PC-9 (cell line): ENCODE data around the gene SNAPC2. TPM values are rescaled to one million over a fixed set of nuclear protein-coding genes. Genes with fewer than 3 reads are reported as not detected.

Experiments used
- BruUV-seq: library from RNA; stranded (reverse); fragments of 400-500 nt; replicated peaks from 2 replicates; lab custom pipeline; 2021; lab: Mats Ljungman, UMichigan
- CTCF ChIA-PET: fragments of 300-600 bp; sonication (Branson Sonifier 250); formaldehyde crosslinking; loops from one replicate; lab custom pipeline; 2022; ENCODE audit warnings: antibody characterized with exemption; lab: Charles Lee
- POLR2A ChIA-PET: fragments of 300-600 bp; sonication (Branson Sonifier 250); formaldehyde crosslinking; loops from one replicate; lab custom pipeline; 2022; ENCODE audit warnings: antibody characterized with exemption; ENCODE audit not compliant: unreplicated experiment; lab: Charles Lee
- DNase-seq, 2 experiments: peaks; one replicate each; pipeline versions ENCODE4 v3.0.0 to v3.0.0-alpha.2; 2015 to 2022; ENCODE audit warnings: mixed read lengths in 1 of 2
- H2AFZ ChIP-seq: fragments of 200-600 bp; sonication (generic); 2 replicates; pipeline ENCODE4 v1.8.1; 2017; ENCODE audit warnings: antibody characterized with exemption
- H3F3A ChIP-seq: fragments of 200-600 bp; sonication (generic); 2 replicates; pipeline ENCODE4 v1.8.1; 2017; ENCODE audit warnings: antibody characterized with exemption, mild to moderate bottlenecking, low read depth; ENCODE audit not compliant: insufficient read depth
- H3K27ac ChIP-seq: fragments of 200-600 bp; sonication (generic); 2 replicates; pipeline ENCODE4 v1.6.1; 2016; ENCODE audit warnings: mixed run types
- H3K27me3 ChIP-seq: fragments of 200-600 bp; sonication (generic); 2 replicates; pipeline ENCODE4 v1.6.1; 2016; ENCODE audit warnings: low read depth, mixed run types; ENCODE audit not compliant: insufficient read depth
- H3K36me3 ChIP-seq: fragments of 200-600 bp; sonication (generic); 2 replicates; pipeline ENCODE4 v1.6.1; 2016; ENCODE audit warnings: low read depth, mixed run types
- H3K4me1 ChIP-seq: fragments of 200-600 bp; sonication (generic); replicated peaks from 2 replicates; pipeline ENCODE4 v1.6.1; 2016; ENCODE audit warnings: mixed run types; ENCODE audit not compliant: insufficient read depth
- H3K4me2 ChIP-seq: fragments of 200-600 bp; sonication (generic); 2 replicates; pipeline ENCODE4 v1.6.1; 2017; ENCODE audit warnings: mixed run types
- H3K4me3 ChIP-seq: fragments of 200-600 bp; sonication (generic); 2 replicates; pipeline ENCODE4 v1.6.1; 2016; ENCODE audit warnings: mixed run types
- H3K79me2 ChIP-seq: fragments of 200-600 bp; sonication (generic); 2 replicates; pipeline ENCODE4 v1.6.1; 2017; ENCODE audit warnings: low read depth, mixed run types
- H3K9me2 ChIP-seq: fragments of 200-600 bp; sonication (generic); 2 replicates; pipeline ENCODE4 v1.8.1; 2017; ENCODE audit warnings: mild to moderate bottlenecking; ENCODE audit not compliant: insufficient read depth
- H3K9me3 ChIP-seq: fragments of 200-600 bp; sonication (generic); 2 replicates; pipeline ENCODE4 v1.8.1; 2016; ENCODE audit warnings: low read depth; ENCODE audit not compliant: insufficient read depth
- H4K20me1 ChIP-seq: fragments of 200-600 bp; sonication (generic); 2 replicates; pipeline ENCODE4 v1.8.1; 2017; ENCODE audit not compliant: insufficient read depth
- EZH2 ChIP-seq: fragments of 200-600 bp; sonication (generic); IDR thresholded peaks from 2 replicates; pipeline ENCODE4 v1.8.0; 2017; ENCODE audit warnings: antibody characterized with exemption, low read depth
- intact Hi-C: fragments of 100-400 bp; cut with micrococcal nuclease; formaldehyde crosslinking; loops from one replicate; pipeline ENCODE4 v1.10.0; 2022; ENCODE audit not compliant: unreplicated experiment
- total RNA-seq: library from RNA; stranded (reverse); gene quantifications from 2 replicates; pipeline ENCODE4 v1.2.3, GENCODE V29; 2021
- TF ChIP-seq, protein P1 (sequence below): fragments of 200-600 bp; sonication (generic); conservative IDR thresholded peaks from 2 replicates; pipeline ENCODE4 v1.6.1; 2017; ENCODE audit warnings: mixed run types, antibody characterized with exemption, mild to moderate bottlenecking, moderate library complexity

SNAPC2 gene
- total RNA-seq, 1 experiment from 2014 or later = 37.5 TPM

DNA sequence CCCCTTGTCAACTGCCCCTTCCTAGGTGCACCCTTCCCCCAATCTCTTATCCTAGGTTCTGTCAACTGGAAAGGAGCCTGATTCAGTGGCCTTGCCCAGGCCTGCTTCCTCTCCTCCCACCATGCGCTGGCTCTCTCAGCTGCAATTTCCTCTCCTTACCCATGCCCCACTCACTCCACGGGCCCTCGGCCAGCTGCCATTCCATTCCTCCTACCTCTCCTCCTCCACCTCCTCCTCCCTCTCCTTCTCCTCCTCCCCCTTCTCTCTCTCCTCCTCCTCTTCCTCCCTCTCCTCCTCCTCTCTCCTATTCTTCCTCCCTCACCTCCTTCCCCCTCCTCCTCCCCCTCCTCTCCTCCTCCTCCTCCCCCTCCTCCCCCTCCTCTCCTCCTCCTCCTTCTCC lies 32.9 kb downstream of the SNAPC2 start:
- ChIA-PET CTCF (no interaction called here), POLR2A (no interaction called here)
- no peak for TF ChIP-seq EZH2
- TF ChIP-seq, protein P1, sequence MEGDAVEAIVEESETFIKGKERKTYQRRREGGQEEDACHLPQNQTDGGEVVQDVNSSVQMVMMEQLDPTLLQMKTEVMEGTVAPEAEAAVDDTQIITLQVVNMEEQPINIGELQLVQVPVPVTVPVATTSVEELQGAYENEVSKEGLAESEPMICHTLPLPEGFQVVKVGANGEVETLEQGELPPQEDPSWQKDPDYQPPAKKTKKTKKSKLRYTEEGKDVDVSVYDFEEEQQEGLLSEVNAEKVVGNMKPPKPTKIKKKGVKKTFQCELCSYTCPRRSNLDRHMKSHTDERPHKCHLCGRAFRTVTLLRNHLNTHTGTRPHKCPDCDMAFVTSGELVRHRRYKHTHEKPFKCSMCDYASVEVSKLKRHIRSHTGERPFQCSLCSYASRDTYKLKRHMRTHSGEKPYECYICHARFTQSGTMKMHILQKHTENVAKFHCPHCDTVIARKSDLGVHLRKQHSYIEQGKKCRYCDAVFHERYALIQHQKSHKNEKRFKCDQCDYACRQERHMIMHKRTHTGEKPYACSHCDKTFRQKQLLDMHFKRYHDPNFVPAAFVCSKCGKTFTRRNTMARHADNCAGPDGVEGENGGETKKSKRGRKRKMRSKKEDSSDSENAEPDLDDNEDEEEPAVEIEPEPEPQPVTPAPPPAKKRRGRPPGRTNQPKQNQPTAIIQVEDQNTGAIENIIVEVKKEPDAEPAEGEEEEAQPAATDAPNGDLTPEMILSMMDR = no peak
- H3K9me3 ChIP-seq = no peaks in the 10 kb centered on the region
- no peaks in the 10 kb centered on the region for H3K9me2 ChIP-seq
- no peaks in the 10 kb centered on the region for H3K4me1 ChIP-seq
- H4K20me1 ChIP-seq = 0 out of 2 replicates have a peak, but pooled peaks cover 7% of the 10 kb centered on the region
- no TSS peak for BruUV-seq
- H3K4me2 ChIP-seq = no peak overlapping the region
- DNase-seq = no peak
- H3K36me3 ChIP-seq = no peaks in the 10 kb centered on the region
- intact Hi-C loops = no loop called here
- H2AFZ ChIP-seq = no peak overlapping the region
- no peaks in the 10 kb centered on the region for H3K27me3 ChIP-seq
- H3K4me3 ChIP-seq = no peak overlapping the region
- no peaks in the 10 kb centered on the region for H3K79me2 ChIP-seq
- H3F3A ChIP-seq = peaks cover 20% of the 10 kb centered on the region; the same call in 1 of the 2 replicates
- H3K27ac ChIP-seq = no peak overlapping the region

DNA sequence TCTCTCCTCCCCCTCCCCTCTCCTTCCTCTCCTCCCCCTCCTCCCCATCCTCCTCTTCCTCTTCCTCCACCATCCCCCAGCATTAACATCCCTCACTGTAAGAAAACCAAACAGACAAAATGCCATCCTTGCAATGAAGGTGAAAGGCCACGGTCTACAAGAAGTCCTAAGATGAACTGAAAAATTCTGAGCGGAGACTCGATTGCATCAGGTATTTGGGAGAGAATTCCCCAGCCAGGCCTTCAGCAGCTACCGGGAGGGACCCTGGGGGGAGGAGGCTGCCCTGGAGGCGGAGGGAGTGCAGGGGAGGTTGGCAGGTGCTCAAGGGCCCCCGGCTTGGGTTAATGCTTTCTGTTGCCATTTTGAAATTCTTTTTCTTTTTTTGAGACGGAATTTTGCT lies 33.4 kb downstream of the SNAPC2 start:
- H3K9me2 ChIP-seq = no peaks in the 10 kb centered on the region
- no peaks in the 10 kb centered on the region for H3K4me1 ChIP-seq
- no peaks in the 10 kb centered on the region for H3K79me2 ChIP-seq
- DNase-seq = no peak
- TF ChIP-seq, protein P1 = no peak
- no peak for TF ChIP-seq EZH2
- no peak overlapping the region for H3K27ac ChIP-seq
- H3K27me3 ChIP-seq = no peaks in the 10 kb centered on the region
- H3K4me2 ChIP-seq = no peak overlapping the region
- H2AFZ ChIP-seq = no peak overlapping the region
- H3K4me3 ChIP-seq = no peak overlapping the region
- ChIA-PET CTCF (no interaction called here), POLR2A (no interaction called here)
- H3F3A ChIP-seq = peaks cover 20% of the 10 kb centered on the region; the same call in 1 of the 2 replicates
- intact Hi-C loops = no loop called here
- BruUV-seq = no TSS peak
- H3K9me3 ChIP-seq = no peaks in the 10 kb centered on the region
- no peaks in the 10 kb centered on the region for H3K36me3 ChIP-seq
- H4K20me1 ChIP-seq = 0 out of 2 replicates have a peak, but pooled peaks cover 7% of the 10 kb centered on the region

DNA sequence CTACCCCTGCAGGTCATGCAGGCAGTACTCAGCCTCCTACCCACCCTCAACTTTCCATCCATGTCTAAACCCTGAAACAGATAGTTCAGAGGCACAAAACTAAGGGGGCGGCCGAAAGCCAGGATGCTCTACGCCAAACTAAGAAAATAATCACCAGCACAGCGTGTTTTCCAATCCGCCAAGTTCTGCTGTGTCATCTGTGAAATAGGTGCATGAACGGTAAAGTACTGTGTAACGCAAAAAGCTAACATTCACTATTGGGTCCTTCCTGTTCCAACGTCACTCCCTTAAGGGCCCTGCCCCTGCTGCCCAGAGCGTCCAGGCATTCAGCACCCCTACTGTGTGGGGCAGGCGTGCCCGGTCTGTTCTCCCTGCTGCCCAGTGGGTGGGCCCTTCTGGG lies 35.6 kb downstream of the SNAPC2 start:
- Histone ChIP-seq H3F3A (peaks cover 32% of the 10 kb centered on the region; the same call in 1 of the 2 replicates), H3K9me2 (no peaks in the 10 kb centered on the region), H2AFZ (no peak overlapping the region), H3K4me2 (no peak overlapping the region), H3K27me3 (no peaks in the 10 kb centered on the region), H3K9me3 (no peaks in the 10 kb centered on the region), H3K4me1 (no peaks in the 10 kb centered on the region), H3K27ac (no peak overlapping the region), H3K79me2 (no peaks in the 10 kb centered on the region), H3K36me3 (no peaks in the 10 kb centered on the region), H3K4me3 (no peak overlapping the region), H4K20me1 (0 out of 2 replicates have a peak, but pooled peaks cover 20% of the 10 kb centered on the region)
- intact Hi-C loops = no loop called here
- no peak for TF ChIP-seq EZH2
- TF ChIP-seq, protein P1 = no peak
- no peak for DNase-seq
- ChIA-PET POLR2A (no interaction called here), CTCF (interaction anchor here (0.7 kb wide), 1 partner anchor 45 kb away, joined by 5 read pairs; no protein-coding TSS in a partner anchor)
- no TSS peak for BruUV-seq
